DOHH2 (cell line): Measurements from ENCODE around the gene SOD3.

ENCODE experiments used
- EZH2phosphoT487 ChIP-seq: fragments of 200-600 bp; sonication (generic); IDR thresholded peaks from 2 replicates; pipeline ENCODE4 v1.6.1; 2017; ENCODE audit warnings: borderline replicate concordance, mild to moderate bottlenecking, antibody characterized with exemption, low read length, moderate library complexity, mixed read lengths
- TF ChIP-seq, protein P1 (sequence below): fragments of 200-600 bp; sonication (generic); IDR thresholded peaks from one replicate; pipeline ENCODE4 v1.5.1; 2014; ENCODE audit warnings: antibody characterized with exemption, mild to moderate bottlenecking, low read depth, low read length; ENCODE audit not compliant: poor library complexity, severe bottlenecking

DNA sequence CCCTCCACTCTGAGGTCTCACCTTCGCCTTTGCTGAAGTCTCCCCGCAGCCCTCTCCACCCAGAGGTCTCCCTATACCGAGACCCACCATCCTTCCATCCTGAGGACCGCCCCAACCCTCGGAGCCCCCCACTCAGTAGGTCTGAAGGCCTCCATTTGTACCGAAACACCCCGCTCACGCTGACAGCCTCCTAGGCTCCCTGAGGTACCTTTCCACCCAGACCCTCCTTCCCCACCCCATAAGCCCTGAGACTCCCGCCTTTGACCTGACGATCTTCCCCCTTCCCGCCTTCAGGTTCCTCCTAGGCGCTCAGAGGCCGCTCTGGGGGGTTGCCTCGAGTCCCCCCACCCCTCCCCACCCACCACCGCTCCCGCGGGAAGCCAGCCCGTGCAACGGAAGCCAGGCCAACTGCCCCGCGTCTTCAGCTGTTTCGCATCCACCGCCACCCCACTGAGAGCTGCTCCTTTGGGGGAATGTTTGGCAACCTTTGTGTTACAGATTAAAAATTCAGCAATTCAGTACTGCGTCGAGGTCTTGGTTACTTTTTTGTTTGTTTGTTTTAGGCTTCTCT, 5.0 kb downstream of the SOD3 start:
- TF ChIP-seq, protein P1, sequence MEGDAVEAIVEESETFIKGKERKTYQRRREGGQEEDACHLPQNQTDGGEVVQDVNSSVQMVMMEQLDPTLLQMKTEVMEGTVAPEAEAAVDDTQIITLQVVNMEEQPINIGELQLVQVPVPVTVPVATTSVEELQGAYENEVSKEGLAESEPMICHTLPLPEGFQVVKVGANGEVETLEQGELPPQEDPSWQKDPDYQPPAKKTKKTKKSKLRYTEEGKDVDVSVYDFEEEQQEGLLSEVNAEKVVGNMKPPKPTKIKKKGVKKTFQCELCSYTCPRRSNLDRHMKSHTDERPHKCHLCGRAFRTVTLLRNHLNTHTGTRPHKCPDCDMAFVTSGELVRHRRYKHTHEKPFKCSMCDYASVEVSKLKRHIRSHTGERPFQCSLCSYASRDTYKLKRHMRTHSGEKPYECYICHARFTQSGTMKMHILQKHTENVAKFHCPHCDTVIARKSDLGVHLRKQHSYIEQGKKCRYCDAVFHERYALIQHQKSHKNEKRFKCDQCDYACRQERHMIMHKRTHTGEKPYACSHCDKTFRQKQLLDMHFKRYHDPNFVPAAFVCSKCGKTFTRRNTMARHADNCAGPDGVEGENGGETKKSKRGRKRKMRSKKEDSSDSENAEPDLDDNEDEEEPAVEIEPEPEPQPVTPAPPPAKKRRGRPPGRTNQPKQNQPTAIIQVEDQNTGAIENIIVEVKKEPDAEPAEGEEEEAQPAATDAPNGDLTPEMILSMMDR, result no peak
- TF ChIP-seq EZH2phosphoT487, result no peak
